Endothelial cell of umbilical vein (primary cell): ENCODE data around the gene NTNG1. TPM values are rescaled to one million over a fixed set of nuclear protein-coding genes. Genes with fewer than 3 reads are reported as not detected.

ENCODE experiments used
- BruUV-seq: library from RNA; stranded (reverse); fragments of 400-500 nt; replicated peaks from 2 replicates; lab custom pipeline; 2021; lab: Mats Ljungman, UMichigan
- CTCF ChIA-PET: fragments of 300-600, 350-600 bp; sonication (Branson Sonifier 250); formaldehyde crosslinking; loops from one replicate; lab custom pipeline; 2021; ENCODE audit warnings: antibody characterized with exemption, inconsistent platforms; lab: Charles Lee
- POLR2A ChIA-PET: fragments of 300-600, 350-600 bp; sonication (Branson Sonifier 250); formaldehyde crosslinking; loops from one replicate; lab custom pipeline; 2021; ENCODE audit warnings: antibody characterized with exemption, inconsistent platforms; lab: Charles Lee
- DNase-seq: peaks from one replicate; pipeline ENCODE4 v3.0.0-alpha.2; 2011; ENCODE audit warnings: low read depth, low spot score
- FAIRE-seq: peaks from 2 replicates; lab custom pipeline; 2011; peaks lifted over from hg19 to GRCh38; lab: Jason Lieb, UNC
- H2AFZ ChIP-seq: 2 replicates; pipeline ENCODE4 v1.6.0; 2012; ENCODE audit warnings: low read depth, low read length, control low read depth, inconsistent platforms
- H3K27ac ChIP-seq: 2 replicates; pipeline ENCODE4 v1.5.1; 2011; ENCODE audit warnings: low read depth, mild to moderate bottlenecking, control low read depth, low read length, moderate library complexity; ENCODE audit not compliant: insufficient read depth
- H3K27me3 ChIP-seq, 2 experiments: 2 replicates each; pipeline versions ENCODE4 v1.6.0 to v1.6.1; 2011; ENCODE audit warnings: low read length in 2 of 2, mixed read lengths in 1 of 2; ENCODE audit not compliant: control insufficient read depth in 2 of 2, insufficient read depth in 2 of 2
- H3K36me3 ChIP-seq, 2 experiments: 2 replicates in 1 of 2; 3 replicates in 1 of 2; pipeline ENCODE4 v1.5.1; 2011; ENCODE audit warnings: low read length in 2 of 2, mild to moderate bottlenecking in 1 of 2, moderate library complexity in 1 of 2; ENCODE audit not compliant: control insufficient read depth in 2 of 2, insufficient read depth in 2 of 2; ENCODE audit errors: extremely low read depth in 1 of 2
- H3K4me1 ChIP-seq: 3 replicates; pipeline ENCODE4 v1.5.1; 2011; ENCODE audit warnings: mild to moderate bottlenecking, low read length; ENCODE audit not compliant: control insufficient read depth, insufficient read depth; ENCODE audit errors: extremely low read depth
- H3K4me2 ChIP-seq: 2 replicates; pipeline ENCODE4 v1.6.1; 2011; ENCODE audit warnings: low read length, control low read depth, mixed read lengths; ENCODE audit not compliant: insufficient read depth
- H3K4me3 ChIP-seq, 3 experiments: fragments of 200-600 bp in 1 of 3; sonication (generic), shearing (Covaris generic) in 1 of 3; replicated peaks in 1 of 3; 2 replicates each; pipeline ENCODE4 v1.5.1; 2011 to 2016; ENCODE audit warnings: control low read depth in 3 of 3, low read length in 3 of 3, mild to moderate bottlenecking in 2 of 3, inconsistent platforms in 1 of 3, low read depth in 1 of 3, moderate library complexity in 1 of 3; ENCODE audit not compliant: insufficient read depth in 1 of 3
- H3K79me2 ChIP-seq: 2 replicates; pipeline ENCODE4 v1.6.0; 2012; ENCODE audit warnings: low read length, inconsistent platforms; ENCODE audit not compliant: control insufficient read depth, insufficient read depth
- H3K9ac ChIP-seq: replicated peaks from 2 replicates; pipeline ENCODE3; 2011; ENCODE audit warnings: low read length, control low read depth; ENCODE audit not compliant: insufficient read depth; ENCODE audit errors: extremely low read depth
- H3K9me1 ChIP-seq: replicated peaks from 3 replicates; pipeline ENCODE4 v1.6.0; 2011; ENCODE audit warnings: mild to moderate bottlenecking, low read length; ENCODE audit not compliant: control insufficient read depth, insufficient read depth; ENCODE audit errors: extremely low read depth
- H3K9me3 ChIP-seq: replicated peaks from 2 replicates; pipeline ENCODE4 v1.5.1; 2012; ENCODE audit warnings: low read length, inconsistent platforms; ENCODE audit not compliant: control insufficient read depth, insufficient read depth
- H4K20me1 ChIP-seq: replicated peaks from 2 replicates; pipeline ENCODE3; 2011; ENCODE audit warnings: mild to moderate bottlenecking, low read length; ENCODE audit not compliant: control insufficient read depth, insufficient read depth; ENCODE audit errors: extremely low read depth
- EZH2 ChIP-seq: IDR thresholded peaks from 2 replicates; pipeline ENCODE4 v1.6.1; 2012; ENCODE audit warnings: borderline replicate concordance, low read depth, mild to moderate bottlenecking, moderate library complexity, low read length, inconsistent platforms; ENCODE audit not compliant: severe bottlenecking
- FOS ChIP-seq: IDR thresholded peaks from 2 replicates; pipeline ENCODE4 v1.6.1; 2011; ENCODE audit warnings: mild to moderate bottlenecking, low read length, moderate library complexity, borderline replicate concordance; ENCODE audit not compliant: insufficient read depth
- GATA2 ChIP-seq: IDR thresholded peaks from 2 replicates; pipeline ENCODE4 v1.7.0; 2011; ENCODE audit warnings: low read depth, mild to moderate bottlenecking, moderate library complexity, mixed read lengths, low read length; ENCODE audit not compliant: insufficient read length, insufficient read depth
- JUN ChIP-seq: IDR thresholded peaks from 2 replicates; pipeline ENCODE4 v1.6.1; 2011; ENCODE audit warnings: borderline replicate concordance, low read depth; ENCODE audit not compliant: insufficient read length, insufficient read depth
- MYC ChIP-seq: IDR thresholded peaks from one replicate; pipeline ENCODE4 v1.6.1; 2011; ENCODE audit warnings: mild to moderate bottlenecking, low read depth, low read length
- POLR2A ChIP-seq: IDR thresholded peaks from 2 replicates; pipeline ENCODE4 v1.6.1; 2012; ENCODE audit warnings: low read depth, mild to moderate bottlenecking, control low read depth, low read length
- POLR2AphosphoS5 ChIP-seq: IDR thresholded peaks from 2 replicates; pipeline ENCODE4 v1.6.1; 2012; ENCODE audit warnings: low read depth, mild to moderate bottlenecking, control low read depth, low read length, moderate library complexity; ENCODE audit not compliant: insufficient read depth
- dilution Hi-C: fragments of 300-500 bp; cut with MboI; formaldehyde crosslinking; loops from one replicate; pipeline ENCODE4 v1.15.0; 2019; ENCODE audit warnings: low sequenced_read_pairs; ENCODE audit not compliant: extremely low pct_ligation_motif_present
- intact Hi-C: fragments of 100-400 bp; cut with micrococcal nuclease; formaldehyde crosslinking; loops from one replicate; pipeline ENCODE4 v1.10.0; 2022
- polyA plus RNA-seq, 4 experiments: library from polyadenylated mRNA; depleted of rRNA in 3 of 4; stranded (reverse) in 3 of 4; unstranded in 1 of 4; fragments of >200 nt; gene quantifications; 2 replicates each; pipeline versions ENCODE4 v1.2.1 to v1.2.3, GENCODE V29; 2011 to 2012; ENCODE audit warnings: missing spikeins in 1 of 4
- total RNA-seq: library from RNA; stranded (reverse); gene quantifications from 2 replicates; pipeline ENCODE4 v1.2.3, GENCODE V29; 2021
- TF ChIP-seq, protein P1 (sequence below), 2 donors: IDR thresholded peaks; 1 replicate in 1 of 2; 2 replicates in 1 of 2; pipeline ENCODE4 v1.5.1; 2011; ENCODE audit warnings: low read length in 2 of 2, mild to moderate bottlenecking in 2 of 2, moderate library complexity in 2 of 2, control low read depth in 1 of 2, inconsistent platforms in 1 of 2, low read depth in 1 of 2; ENCODE audit not compliant: insufficient read depth in 1 of 2; ENCODE audit errors: extremely low read depth in 1 of 2
- TF ChIP-seq, protein P2 (sequence below): IDR thresholded peaks from 2 replicates; pipeline ENCODE4 v1.6.1; 2011; ENCODE audit not compliant: insufficient read depth, insufficient read length

The NTNG1 gene
- total and polyA plus RNA-seq, 2 donors (not counting 3 experiments of a cell fraction or from before 2014, with no cell fraction given): not detected

DNA sequence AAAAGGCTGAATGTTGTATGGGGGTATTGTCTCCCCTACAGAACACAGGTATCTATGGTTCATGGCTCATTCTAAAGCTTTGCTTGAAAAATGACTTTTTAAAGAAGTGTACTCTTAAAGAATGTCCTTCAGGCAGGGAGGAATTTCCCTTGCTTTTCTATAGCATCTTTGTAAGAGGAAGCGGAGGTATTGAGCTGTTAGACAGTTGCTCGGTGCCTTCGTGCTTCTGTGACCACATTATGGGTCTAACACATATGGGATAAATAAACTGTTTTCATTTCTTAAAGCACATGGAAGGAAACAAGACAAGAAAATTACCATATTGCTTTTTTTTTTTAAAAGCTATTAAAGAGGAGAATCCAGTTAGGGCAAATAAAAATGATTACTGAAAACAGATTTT is 182.9 kb downstream of the NTNG1 start:
- Histone ChIP-seq H3K9me3 (no peaks in the 10 kb centered on the region), H3K4me2 (no peak overlapping the region), H3K27ac (no peak overlapping the region), H3K9me1 (no peaks in the 10 kb centered on the region), H3K27me3 (no peaks in the 10 kb centered on the region), H2AFZ (no peak overlapping the region), H3K4me1 (no peaks in the 10 kb centered on the region), H4K20me1 (no peaks in the 10 kb centered on the region), H3K36me3 (no peaks in the 10 kb centered on the region), H3K79me2 (no peaks in the 10 kb centered on the region), H3K9ac (no peak overlapping the region), H3K4me3 (no peak overlapping the region)
- no TSS peak for BruUV-seq
- ChIA-PET POLR2A (no interaction called here), CTCF (no interaction called here)
- TF ChIP-seq FOS: no peak
- no peak for TF ChIP-seq GATA2
- no peak for TF ChIP-seq POLR2AphosphoS5
- TF ChIP-seq POLR2A: no peak
- TF ChIP-seq EZH2: no peak
- TF ChIP-seq, protein P1, sequence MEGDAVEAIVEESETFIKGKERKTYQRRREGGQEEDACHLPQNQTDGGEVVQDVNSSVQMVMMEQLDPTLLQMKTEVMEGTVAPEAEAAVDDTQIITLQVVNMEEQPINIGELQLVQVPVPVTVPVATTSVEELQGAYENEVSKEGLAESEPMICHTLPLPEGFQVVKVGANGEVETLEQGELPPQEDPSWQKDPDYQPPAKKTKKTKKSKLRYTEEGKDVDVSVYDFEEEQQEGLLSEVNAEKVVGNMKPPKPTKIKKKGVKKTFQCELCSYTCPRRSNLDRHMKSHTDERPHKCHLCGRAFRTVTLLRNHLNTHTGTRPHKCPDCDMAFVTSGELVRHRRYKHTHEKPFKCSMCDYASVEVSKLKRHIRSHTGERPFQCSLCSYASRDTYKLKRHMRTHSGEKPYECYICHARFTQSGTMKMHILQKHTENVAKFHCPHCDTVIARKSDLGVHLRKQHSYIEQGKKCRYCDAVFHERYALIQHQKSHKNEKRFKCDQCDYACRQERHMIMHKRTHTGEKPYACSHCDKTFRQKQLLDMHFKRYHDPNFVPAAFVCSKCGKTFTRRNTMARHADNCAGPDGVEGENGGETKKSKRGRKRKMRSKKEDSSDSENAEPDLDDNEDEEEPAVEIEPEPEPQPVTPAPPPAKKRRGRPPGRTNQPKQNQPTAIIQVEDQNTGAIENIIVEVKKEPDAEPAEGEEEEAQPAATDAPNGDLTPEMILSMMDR (IDR thresholded peaks at IDR 0.05; ENCODE audit: extremely low read depth in 1 of 2, insufficient read depth in 1 of 2, low read depth in 1 of 2, low read length in 2 of 2): no peak
- no peak for TF ChIP-seq JUN
- TF ChIP-seq MYC: no peak
- TF ChIP-seq, protein P2, sequence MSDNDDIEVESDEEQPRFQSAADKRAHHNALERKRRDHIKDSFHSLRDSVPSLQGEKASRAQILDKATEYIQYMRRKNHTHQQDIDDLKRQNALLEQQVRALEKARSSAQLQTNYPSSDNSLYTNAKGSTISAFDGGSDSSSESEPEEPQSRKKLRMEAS: no peak
- dilution Hi-C loops (no loop called here), intact Hi-C loops (no loop called here)
- FAIRE-seq: no peak
- no peak for DNase-seq
